SK-N-DZ (cell line): ENCODE results near the gene PXDC1.

ENCODE experiments used
- DNase-seq: peaks from one replicate; pipeline ENCODE4 v3.0.0-alpha.2; 2015; ENCODE audit warnings: low spot score

Gene PXDC1

GRCh38 chr6:3747100-3747737 is 4.3 kb downstream of the PXDC1 start:
- no peak for DNase-seq

GRCh38 chr6:3746696-3747095 is 4.8 kb downstream of the PXDC1 start:
- no peak for DNase-seq

GRCh38 chr6:3746119-3746691 is 5.3 kb downstream of the PXDC1 start:
- no peak for DNase-seq

GRCh38 chr6:3745566-3746118 is 5.9 kb downstream of the PXDC1 start:
- DNase-seq, result no peak

GRCh38 chr6:3744901-3745470 is 6.5 kb downstream of the PXDC1 start:
- no peak for DNase-seq

GRCh38 chr6:3744211-3744900 is 7.2 kb downstream of the PXDC1 start:
- no peak for DNase-seq

- DNase-seq, result no peak
Observed at GRCh38 chr6:3743541-3743940, 8.0 kb downstream of the PXDC1 start.

GRCh38 chr6:3742426-3743344 is 8.8 kb downstream of the PXDC1 start:
- peak; percentile 53 for DNase-seq

GRCh38 chr6:3742076-3742425 is 9.5 kb downstream of the PXDC1 start:
- DNase-seq, result no peak

GRCh38 chr6:3741477-3741871 is 10.0 kb downstream of the PXDC1 start:
- DNase-seq, result no peak

- DNase-seq, result no peak
Observed at GRCh38 chr6:3740551-3741476, 10.7 kb downstream of the PXDC1 start.

GRCh38 chr6:3739311-3739897 is 12.1 kb downstream of the PXDC1 start:
- no peak for DNase-seq

- DNase-seq, result no peak
Observed at GRCh38 chr6:3738381-3739131, 13.0 kb downstream of the PXDC1 start.

GRCh38 chr6:3737831-3738210 is 13.7 kb downstream of the PXDC1 start:
- no peak for DNase-seq

- no peak for DNase-seq
Observed at GRCh38 chr6:3737149-3737830, 14.2 kb downstream of the PXDC1 start.

- no peak for DNase-seq
Observed at GRCh38 chr6:3735029-3735605, 16.4 kb downstream of the PXDC1 start.

- no peak for DNase-seq
Observed at GRCh38 chr6:3734023-3734422, 17.5 kb downstream of the PXDC1 start.

- no peak for DNase-seq
Observed at GRCh38 chr6:3733321-3733925, 18.1 kb downstream of the PXDC1 start.
